Stimulated activated effector memory CD8-positive, alpha-beta T cell treated with anti-CD3 and anti-CD28 coated beads, Interleukin-12 subunit alpha, Interleukin-12 subunit beta, amount 100 ng/mL, for 72 hours (primary cell): ENCODE data around the gene PALLD.
A peak's percentile ranks its signal among the peaks of the same experiment; 100 is the strongest.
"Not testable (repeated sequence)": the region's sequence is repeated elsewhere in the genome, so short reads cannot be mapped to it uniquely, and the experiment has no call there.

Experiments
- ATAC-seq: fragments of 150-1000 bp; cut with Tn5 transposase; 2 replicates; pipeline ENCODE4 v1.10.0; 2021
- DNase-seq, 2 donors: peaks; one replicate each; pipeline ENCODE4 v3.0.0; 2021 to 2022; ENCODE audit warnings: low spot score in 2 of 2
- H3K27ac Mint-ChIP-seq: one replicate; pipeline ENCODE4 v1.8.0; 2022; ENCODE audit warnings: mild to moderate bottlenecking, mixed read lengths
- H3K36me3 Mint-ChIP-seq: one replicate; pipeline ENCODE4 v1.8.0; 2022; ENCODE audit warnings: mild to moderate bottlenecking, mixed read lengths
- H3K4me1 Mint-ChIP-seq: one replicate; pipeline ENCODE4 v1.8.0; 2022; ENCODE audit warnings: mixed read lengths
- H3K4me3 Mint-ChIP-seq: one replicate; pipeline ENCODE4 v1.8.0; 2022; ENCODE audit warnings: mild to moderate bottlenecking, mixed read lengths
- H3K9me3 Mint-ChIP-seq: one replicate; pipeline ENCODE4 v1.8.0; 2022; ENCODE audit warnings: mixed read lengths

PALLD gene

GRCh38 chr4:168496834-168497233 lies at the start of gene PALLD:
TSS of gene PALLD (plus strand) at chr4:168497052.
- no peaks in the 10 kb centered on the region for H3K4me1 Mint-ChIP-seq
- no peaks in the 10 kb centered on the region for H3K36me3 Mint-ChIP-seq
- H3K27ac Mint-ChIP-seq, result no peak within 1 kb of the TSS
- H3K4me3 Mint-ChIP-seq, result no peak within 1 kb of the TSS
- ATAC-seq (no peak), DNase-seq (no peak)
- no peaks in the 10 kb centered on the region for H3K9me3 Mint-ChIP-seq

- Mint-ChIP-seq H3K36me3 (peaks cover 13% of the 10 kb centered on the region), H3K4me1 (peaks cover 23% of the 10 kb centered on the region)
- not testable (repeated sequence) for H3K9me3 Mint-ChIP-seq, DNase-seq, H3K27ac Mint-ChIP-seq, ATAC-seq, H3K4me3 Mint-ChIP-seq
Measured at GRCh38 chr4:168449063-168449462, 47.8 kb upstream of the PALLD start.

GRCh38 chr4:168449719-168450452 lies 47.0 kb upstream of the PALLD start:
- peak overlapping the region; percentile 26 for H3K27ac Mint-ChIP-seq
- H3K36me3 Mint-ChIP-seq, result peaks cover 20% of the 10 kb centered on the region
- no peak overlapping the region for H3K4me3 Mint-ChIP-seq
- DNase-seq (peak in 1 of 2 donors; percentile 55), ATAC-seq (peak; percentile 76)
- no peaks in the 10 kb centered on the region for H3K9me3 Mint-ChIP-seq
- H3K4me1 Mint-ChIP-seq, result peaks cover 23% of the 10 kb centered on the region

- peak; percentile 66 for ATAC-seq
- peaks cover 23% of the 10 kb centered on the region for H3K4me1 Mint-ChIP-seq
- peak overlapping the region; percentile 29 for H3K27ac Mint-ChIP-seq
- peaks cover 29% of the 10 kb centered on the region for H3K36me3 Mint-ChIP-seq
- H3K9me3 Mint-ChIP-seq, result no peaks in the 10 kb centered on the region
- DNase-seq, result no peak
- peak overlapping the region; percentile 0 for H3K4me3 Mint-ChIP-seq
Measured at GRCh38 chr4:168451331-168451730, 45.5 kb upstream of the PALLD start.

GRCh38 chr4:168451744-168452390 lies 45.0 kb upstream of the PALLD start:
- DNase-seq (no peak), ATAC-seq (peak; percentile 93)
- peak overlapping the region; percentile 0 for H3K4me3 Mint-ChIP-seq

GRCh38 chr4:168453146-168453545 lies 43.7 kb upstream of the PALLD start:
- H3K9me3 Mint-ChIP-seq, result no peaks in the 10 kb centered on the region
- ATAC-seq, result no peak
- no peak overlapping the region for H3K27ac Mint-ChIP-seq
- H3K4me1 Mint-ChIP-seq, result peaks cover 23% of the 10 kb centered on the region
- peaks cover 23% of the 10 kb centered on the region for H3K36me3 Mint-ChIP-seq
- no peak overlapping the region for H3K4me3 Mint-ChIP-seq
- no peak for DNase-seq

More at GRCh38 chr4:168451744-168452390, 45.0 kb upstream of the PALLD start:
- H3K9me3 Mint-ChIP-seq, result no peaks in the 10 kb centered on the region
- peaks cover 23% of the 10 kb centered on the region for H3K4me1 Mint-ChIP-seq
- H3K27ac Mint-ChIP-seq, result peak overlapping the region; percentile 29
- H3K36me3 Mint-ChIP-seq, result peaks cover 29% of the 10 kb centered on the region

GRCh38 chr4:168458256-168458655 lies 38.6 kb upstream of the PALLD start:
- not testable (repeated sequence) for H3K4me3 Mint-ChIP-seq
- H3K36me3 Mint-ChIP-seq, result peaks cover 29% of the 10 kb centered on the region

GRCh38 chr4:168461821-168462220 lies 35.0 kb upstream of the PALLD start:
- Mint-ChIP-seq H3K4me1 (no peaks in the 10 kb centered on the region), H3K27ac (no peak overlapping the region), H3K36me3 (peaks cover 13% of the 10 kb centered on the region), H3K9me3 (no peaks in the 10 kb centered on the region), H3K4me3 (no peak overlapping the region)
- ATAC-seq (no peak), DNase-seq (no peak)

More at GRCh38 chr4:168458256-168458655, 38.6 kb upstream of the PALLD start:
- ATAC-seq, H3K27ac Mint-ChIP-seq, H3K9me3 Mint-ChIP-seq, DNase-seq, H3K4me1 Mint-ChIP-seq: not testable (repeated sequence)

- ATAC-seq, result no peak
Measured at GRCh38 chr4:168472920-168473319, 23.9 kb upstream of the PALLD start.

GRCh38 chr4:168474660-168475320 lies 22.1 kb upstream of the PALLD start:
- H3K4me1 Mint-ChIP-seq, result peaks cover 26% of the 10 kb centered on the region
- ATAC-seq (no peak), DNase-seq (no peak)
- H3K36me3 Mint-ChIP-seq, result peaks cover 13% of the 10 kb centered on the region
- no peak overlapping the region for H3K27ac Mint-ChIP-seq
- no peak overlapping the region for H3K4me3 Mint-ChIP-seq
- no peaks in the 10 kb centered on the region for H3K9me3 Mint-ChIP-seq

More at GRCh38 chr4:168472920-168473319, 23.9 kb upstream of the PALLD start:
- DNase-seq, result no peak
- Mint-ChIP-seq H3K4me1 (peaks cover 17% of the 10 kb centered on the region), H3K9me3 (no peaks in the 10 kb centered on the region), H3K36me3 (peaks cover 21% of the 10 kb centered on the region), H3K4me3 (no peak overlapping the region), H3K27ac (no peak overlapping the region)

GRCh38 chr4:168475745-168476144 lies 21.1 kb upstream of the PALLD start:
- Mint-ChIP-seq H3K9me3 (no peaks in the 10 kb centered on the region), H3K27ac (no peak overlapping the region), H3K36me3 (peaks cover 12% of the 10 kb centered on the region), H3K4me3 (no peak overlapping the region), H3K4me1 (peaks cover 34% of the 10 kb centered on the region)
- no peak for DNase-seq
- no peak for ATAC-seq

GRCh38 chr4:168478868-168479267 lies 18.0 kb upstream of the PALLD start:
- H3K4me1 Mint-ChIP-seq, result peaks cover 44% of the 10 kb centered on the region
- H3K36me3 Mint-ChIP-seq, result peaks cover 9% of the 10 kb centered on the region
- peak overlapping the region; percentile 97 for H3K4me3 Mint-ChIP-seq
- peak overlapping the region; percentile 98 for H3K27ac Mint-ChIP-seq
- DNase-seq (no peak), ATAC-seq (no peak)
- no peaks in the 10 kb centered on the region for H3K9me3 Mint-ChIP-seq

- H3K27ac Mint-ChIP-seq, result peak overlapping the region; percentile 98
- DNase-seq, result peak; percentile 11 to 65
- H3K9me3 Mint-ChIP-seq, result no peaks in the 10 kb centered on the region
- H3K36me3 Mint-ChIP-seq, result peaks cover 9% of the 10 kb centered on the region
- H3K4me1 Mint-ChIP-seq, result peaks cover 33% of the 10 kb centered on the region
- H3K4me3 Mint-ChIP-seq, result peak overlapping the region; percentile 97
- peak; percentile 76 for ATAC-seq
Measured at GRCh38 chr4:168480931-168481611, 15.8 kb upstream of the PALLD start.

GRCh38 chr4:168483811-168484210 lies 13.0 kb upstream of the PALLD start:
- ATAC-seq, result no peak
- no peak overlapping the region for H3K4me3 Mint-ChIP-seq
- H3K27ac Mint-ChIP-seq, result no peak overlapping the region
- peaks cover 31% of the 10 kb centered on the region for H3K4me1 Mint-ChIP-seq
- H3K36me3 Mint-ChIP-seq, result peaks cover 9% of the 10 kb centered on the region
- no peaks in the 10 kb centered on the region for H3K9me3 Mint-ChIP-seq
- no peak for DNase-seq

- no peak for ATAC-seq
- Mint-ChIP-seq H3K9me3 (no peaks in the 10 kb centered on the region), H3K4me3 (no peak overlapping the region), H3K36me3 (peaks cover 9% of the 10 kb centered on the region), H3K27ac (no peak overlapping the region), H3K4me1 (peaks cover 26% of the 10 kb centered on the region)
- no peak for DNase-seq
Measured at GRCh38 chr4:168484626-168485025, 12.2 kb upstream of the PALLD start.
